ENCODE data around the gene KHDC4.

GRCh38 chr1:155968051-155968400 lies 33.8 kb upstream of the KHDC4 start:
- no peak for TF ChIP-seq CTCF (IDR thresholded peaks at IDR 0.05)
- TF ChIP-seq EP300 (IDR thresholded peaks at IDR 0.05): no peak

All from tibial nerve (tissue), 4 donors.